ENCODE data around the gene NOM1.
"Not testable (repeated sequence)": the region's sequence is repeated elsewhere in the genome, so short reads cannot be mapped to it uniquely, and the experiment has no call there.

NOM1 gene

GRCh38 chr7:156949541-156950380 lies at the start of gene NOM1:
Gene NOM1 (plus strand): TSS chr7:156949712. CDS start chr7:156949738, 26 bp downstream.
- DNase-seq, result peak; percentile 46 to 51

GRCh38 chr7:156900093-156900492 lies 49.4 kb upstream of the NOM1 start:
- DNase-seq, result not testable (repeated sequence)

- DNase-seq, result no peak
Measured at GRCh38 chr7:156903232-156903909, 46.1 kb upstream of the NOM1 start.

- no peak for DNase-seq
Measured at GRCh38 chr7:156906200-156906649, 43.3 kb upstream of the NOM1 start.

GRCh38 chr7:156907656-156908055 lies 41.9 kb upstream of the NOM1 start:
- no peak for DNase-seq

- not testable (repeated sequence) for DNase-seq
Measured at GRCh38 chr7:156909574-156910252, 39.8 kb upstream of the NOM1 start.

- no peak for DNase-seq
Measured at GRCh38 chr7:156918635-156919034, 30.9 kb upstream of the NOM1 start.

- DNase-seq, result no peak
Measured at GRCh38 chr7:156919132-156919713, 30.3 kb upstream of the NOM1 start.

GRCh38 chr7:156920076-156920475 lies 29.4 kb upstream of the NOM1 start:
- DNase-seq, result no peak

- not testable (repeated sequence) for DNase-seq
Measured at GRCh38 chr7:156920487-156921373, 28.8 kb upstream of the NOM1 start.

- not testable (repeated sequence) for DNase-seq
Measured at GRCh38 chr7:156922304-156922703, 27.2 kb upstream of the NOM1 start.

GRCh38 chr7:156925821-156926220 lies 23.7 kb upstream of the NOM1 start:
- DNase-seq, result not testable (repeated sequence)

- DNase-seq, result no peak
Measured at GRCh38 chr7:156927571-156928405, 21.7 kb upstream of the NOM1 start.

- DNase-seq, result no peak
Measured at GRCh38 chr7:156928406-156928747, 21.1 kb upstream of the NOM1 start.

GRCh38 chr7:156929789-156930539 lies 19.5 kb upstream of the NOM1 start:
- peak; percentile 50 to 82 for DNase-seq

GRCh38 chr7:156932006-156932405 lies 17.5 kb upstream of the NOM1 start:
- no peak for DNase-seq

- no peak for DNase-seq
Measured at GRCh38 chr7:156935250-156935649, 14.3 kb upstream of the NOM1 start.

- not testable (repeated sequence) for DNase-seq
Measured at GRCh38 chr7:156936766-156937165, 12.7 kb upstream of the NOM1 start.

- DNase-seq, result no peak
Measured at GRCh38 chr7:156940421-156941122, 8.9 kb upstream of the NOM1 start.

All from Kasumi-1 (cell line).